Osteocyte (in vitro differentiated cells): ENCODE measurements around the gene TTLL11. TPM values are rescaled to one million over a fixed set of nuclear protein-coding genes. Genes with fewer than 3 reads are reported as not detected.

Experiments used
- DNase-seq: peaks from one replicate; pipeline ENCODE4 v3.0.0; 2021; ENCODE audit warnings: mixed read lengths; ENCODE audit not compliant: unreplicated experiment; ENCODE audit errors: extremely low spot score
- H3K27ac Mint-ChIP-seq: one replicate; pipeline ENCODE4 v1.8.0; 2021; ENCODE audit warnings: mild to moderate bottlenecking, mixed read lengths; ENCODE audit not compliant: unreplicated experiment
- H3K27me3 Mint-ChIP-seq: one replicate; pipeline ENCODE4 v1.8.0; 2021; ENCODE audit warnings: mixed read lengths; ENCODE audit not compliant: unreplicated experiment
- H3K36me3 Mint-ChIP-seq: one replicate; pipeline ENCODE4 v1.8.0; 2021; ENCODE audit warnings: mixed read lengths; ENCODE audit not compliant: unreplicated experiment
- H3K4me1 Mint-ChIP-seq: one replicate; pipeline ENCODE4 v1.8.0; 2021; ENCODE audit warnings: mixed read lengths; ENCODE audit not compliant: unreplicated experiment
- H3K4me3 Mint-ChIP-seq: one replicate; pipeline ENCODE4 v1.8.0; 2021; ENCODE audit warnings: mild to moderate bottlenecking, moderate library complexity, mixed read lengths; ENCODE audit not compliant: unreplicated experiment
- H3K9me3 Mint-ChIP-seq: one replicate; pipeline ENCODE4 v1.8.0; 2021; ENCODE audit warnings: mixed read lengths; ENCODE audit not compliant: unreplicated experiment
- total RNA-seq: library from RNA; stranded (reverse); gene quantifications from 2 replicates; pipeline ENCODE4 v1.2.1, GENCODE V29; 2021
- TF ChIP-seq, protein P1 (sequence below): fragments of 200-600 bp; sonication (generic); IDR thresholded peaks from 2 replicates; pipeline ENCODE4 v1.5.0; 2021; ENCODE audit warnings: antibody characterized with exemption, mild to moderate bottlenecking, moderate library complexity

Gene TTLL11
- total RNA-seq, 1 donor from 2014 or later: 6.0 TPM

DNA sequence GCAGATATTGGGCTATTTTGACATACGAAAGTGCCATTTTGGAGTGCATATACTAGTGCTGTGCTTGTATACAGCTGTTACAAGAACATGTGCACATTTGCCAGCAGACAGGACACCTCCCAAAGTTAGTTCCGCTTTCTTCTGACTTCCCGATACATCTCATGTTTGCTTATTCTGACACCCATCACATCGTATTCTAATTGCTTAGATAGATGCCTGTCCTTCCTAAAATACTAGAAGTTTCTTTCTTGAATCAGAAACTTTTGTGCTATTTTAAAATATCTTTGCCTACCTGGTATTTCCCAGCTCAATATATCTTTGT is 177.8 kb downstream of the TTLL11 start:
- Mint-ChIP-seq H3K36me3 (no peaks in the 10 kb centered on the region), H3K4me3 (no peak overlapping the region), H3K27me3 (no peaks in the 10 kb centered on the region), H3K4me1 (peaks cover 2% of the 10 kb centered on the region), H3K27ac (no peak overlapping the region), H3K9me3 (no peaks in the 10 kb centered on the region)
- TF ChIP-seq, protein P1, sequence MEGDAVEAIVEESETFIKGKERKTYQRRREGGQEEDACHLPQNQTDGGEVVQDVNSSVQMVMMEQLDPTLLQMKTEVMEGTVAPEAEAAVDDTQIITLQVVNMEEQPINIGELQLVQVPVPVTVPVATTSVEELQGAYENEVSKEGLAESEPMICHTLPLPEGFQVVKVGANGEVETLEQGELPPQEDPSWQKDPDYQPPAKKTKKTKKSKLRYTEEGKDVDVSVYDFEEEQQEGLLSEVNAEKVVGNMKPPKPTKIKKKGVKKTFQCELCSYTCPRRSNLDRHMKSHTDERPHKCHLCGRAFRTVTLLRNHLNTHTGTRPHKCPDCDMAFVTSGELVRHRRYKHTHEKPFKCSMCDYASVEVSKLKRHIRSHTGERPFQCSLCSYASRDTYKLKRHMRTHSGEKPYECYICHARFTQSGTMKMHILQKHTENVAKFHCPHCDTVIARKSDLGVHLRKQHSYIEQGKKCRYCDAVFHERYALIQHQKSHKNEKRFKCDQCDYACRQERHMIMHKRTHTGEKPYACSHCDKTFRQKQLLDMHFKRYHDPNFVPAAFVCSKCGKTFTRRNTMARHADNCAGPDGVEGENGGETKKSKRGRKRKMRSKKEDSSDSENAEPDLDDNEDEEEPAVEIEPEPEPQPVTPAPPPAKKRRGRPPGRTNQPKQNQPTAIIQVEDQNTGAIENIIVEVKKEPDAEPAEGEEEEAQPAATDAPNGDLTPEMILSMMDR: no peak
- no peak for DNase-seq

DNA sequence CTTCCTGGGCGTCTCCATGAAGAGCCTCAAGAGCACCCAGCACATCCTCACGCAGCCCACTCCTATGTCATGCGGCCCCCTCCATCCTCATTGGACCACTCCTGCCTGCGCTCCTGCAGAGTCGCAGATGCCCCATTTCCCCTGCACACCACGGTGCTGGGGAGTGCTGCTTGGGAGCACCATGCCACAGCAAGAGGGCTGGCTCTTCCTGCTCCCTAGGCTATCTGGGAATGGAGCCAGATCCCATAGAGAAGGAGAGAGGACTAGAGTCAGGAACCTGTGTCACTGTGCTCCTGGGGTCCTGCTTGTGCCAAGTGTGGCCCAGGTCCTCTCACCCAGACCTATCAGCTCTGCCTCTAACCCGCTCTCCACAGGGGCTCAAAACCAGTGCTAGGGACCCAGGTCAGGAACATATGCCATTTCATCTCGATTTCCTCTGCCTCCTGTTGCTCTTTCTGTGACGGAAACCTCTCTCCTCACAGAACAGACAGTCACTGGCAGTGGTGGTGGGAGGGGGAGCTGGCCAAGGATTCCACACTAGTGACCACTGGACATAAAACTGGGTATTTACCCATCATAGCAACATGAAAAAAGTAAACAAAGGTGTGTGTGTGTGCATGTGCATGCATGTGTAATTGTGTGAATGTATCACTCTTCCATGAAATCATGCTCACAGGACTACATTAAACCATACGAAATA is 178.4 kb downstream of the TTLL11 start:
- DNase-seq: no peak
- H3K9me3 Mint-ChIP-seq: no peaks in the 10 kb centered on the region
- peaks cover 2% of the 10 kb centered on the region for H3K4me1 Mint-ChIP-seq
- H3K36me3 Mint-ChIP-seq: no peaks in the 10 kb centered on the region
- H3K27me3 Mint-ChIP-seq: no peaks in the 10 kb centered on the region
- H3K4me3 Mint-ChIP-seq: no peak overlapping the region
- H3K27ac Mint-ChIP-seq: no peak overlapping the region
- TF ChIP-seq, protein P1: no peak

DNA sequence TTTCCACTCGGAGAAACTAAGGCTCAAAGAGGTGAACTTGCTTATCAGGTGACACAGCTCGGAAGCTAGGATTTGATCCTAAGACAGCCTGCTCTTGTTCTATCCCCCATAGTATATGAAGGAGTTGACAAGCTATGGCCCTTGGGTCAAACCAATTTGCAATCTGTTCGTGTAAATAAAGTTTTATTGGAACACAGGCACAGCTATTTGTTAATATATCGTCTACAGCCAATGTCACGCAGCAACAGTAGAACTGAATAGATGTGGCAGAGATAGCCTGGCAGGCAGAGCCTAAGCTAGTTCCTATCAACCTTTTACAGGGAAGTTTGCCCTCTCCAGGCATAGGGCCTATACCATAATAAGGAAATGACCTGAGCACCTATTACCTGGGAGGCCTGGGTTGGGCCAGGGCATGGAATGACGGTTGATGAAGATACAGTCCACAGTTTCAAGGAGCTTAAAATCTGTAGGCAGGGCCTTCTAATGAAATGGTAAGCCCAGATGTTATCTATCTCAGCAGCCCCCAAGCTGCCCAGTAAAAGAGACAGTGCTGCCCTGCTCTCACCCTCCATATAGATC is 179.0 kb downstream of the TTLL11 start:
- TF ChIP-seq, protein P1: no peak
- Mint-ChIP-seq H3K27ac (no peak overlapping the region), H3K27me3 (no peaks in the 10 kb centered on the region), H3K9me3 (no peaks in the 10 kb centered on the region), H3K4me1 (peaks cover 2% of the 10 kb centered on the region), H3K4me3 (no peak overlapping the region), H3K36me3 (no peaks in the 10 kb centered on the region)
- no peak for DNase-seq

DNA sequence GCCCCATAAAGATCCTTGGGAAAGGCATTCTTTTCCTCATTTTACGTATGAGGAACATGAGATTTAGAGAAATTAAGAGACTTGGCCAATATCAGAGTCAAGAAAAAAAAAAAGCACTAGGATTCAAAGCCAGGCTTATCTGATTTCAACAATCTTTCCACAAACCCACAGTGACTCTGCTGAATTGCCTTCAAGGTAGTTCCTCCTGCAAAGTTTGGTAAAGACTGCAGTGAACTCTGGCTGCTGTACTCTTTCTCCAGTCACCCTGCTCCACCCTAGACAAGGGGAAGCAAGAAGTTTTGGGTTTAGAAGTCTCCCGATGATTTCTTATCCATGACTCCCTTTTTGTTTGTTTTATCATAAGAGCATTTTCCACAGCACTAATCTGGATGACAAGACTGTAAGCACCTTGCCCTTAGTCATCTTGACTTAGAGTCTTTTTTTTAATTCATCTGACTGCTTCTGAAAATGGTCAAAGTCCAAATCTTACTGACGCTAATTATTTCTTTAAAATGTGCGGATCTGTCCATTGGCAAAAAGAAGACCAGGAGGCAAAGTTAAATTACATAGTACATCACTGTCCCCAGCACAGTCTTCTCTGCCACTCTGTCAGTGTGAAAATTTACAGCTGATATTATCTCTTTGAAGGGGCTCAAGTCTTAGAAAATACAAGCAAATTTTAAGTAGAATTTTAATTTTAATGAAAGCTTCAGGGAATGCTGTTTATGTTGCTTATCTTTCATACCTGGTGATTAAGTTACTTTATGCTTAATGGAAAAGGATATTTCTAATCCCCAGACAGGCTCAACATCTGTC is 180.1 kb downstream of the TTLL11 start:
- DNase-seq: no peak
- H3K9me3 Mint-ChIP-seq: no peaks in the 10 kb centered on the region
- peaks cover 2% of the 10 kb centered on the region for H3K4me1 Mint-ChIP-seq
- TF ChIP-seq, protein P1: no peak
- H3K36me3 Mint-ChIP-seq: no peaks in the 10 kb centered on the region
- H3K27me3 Mint-ChIP-seq: no peaks in the 10 kb centered on the region
- H3K4me3 Mint-ChIP-seq: no peak overlapping the region
- H3K27ac Mint-ChIP-seq: no peak overlapping the region

DNA sequence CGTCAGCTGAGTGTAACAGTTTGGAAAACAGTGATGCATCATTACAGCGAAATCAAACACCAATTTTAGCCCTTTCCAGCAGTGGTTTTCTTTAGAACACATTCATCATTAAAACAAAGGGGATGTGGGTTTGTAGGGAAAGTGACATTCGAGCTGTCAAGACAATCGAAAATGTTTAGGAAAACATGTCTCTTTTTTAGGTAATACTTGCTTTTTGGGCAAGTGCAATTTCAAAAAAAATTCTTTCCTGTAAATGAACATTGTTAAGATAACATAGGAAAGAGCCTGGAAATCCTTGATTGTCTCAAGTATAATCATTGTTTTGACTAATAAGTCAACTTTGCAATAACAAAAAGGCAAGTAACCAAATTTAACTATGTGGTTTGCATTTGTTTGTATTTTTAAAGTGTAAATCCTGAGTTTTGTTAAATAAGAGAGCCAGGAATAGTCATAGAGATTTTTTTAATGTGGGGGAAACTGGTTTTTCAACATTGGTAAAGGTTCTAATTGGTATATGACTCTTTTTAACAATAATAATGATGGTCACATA is 182.5 kb downstream of the TTLL11 start:
- no peak for DNase-seq
- TF ChIP-seq, protein P1: no peak
- H3K4me3 Mint-ChIP-seq: no peak overlapping the region

More for the DNA sequence above, 182.5 kb downstream of the TTLL11 start:
- Mint-ChIP-seq H3K4me1 (peaks cover 6% of the 10 kb centered on the region), H3K9me3 (no peaks in the 10 kb centered on the region), H3K27me3 (no peaks in the 10 kb centered on the region), H3K27ac (no peak overlapping the region), H3K36me3 (no peaks in the 10 kb centered on the region)
